GM21576 (cell line): ENCODE measurements around the gene HIPK2.

Source experiments
- ATAC-seq: cut with Tn5 transposase; IDR thresholded peaks from one replicate; pipeline ENCODE4 v1.9.1; 2021; ENCODE audit warnings: mild to moderate bottlenecking, moderate library complexity; ENCODE audit not compliant: unreplicated experiment

The HIPK2 gene

DNA sequence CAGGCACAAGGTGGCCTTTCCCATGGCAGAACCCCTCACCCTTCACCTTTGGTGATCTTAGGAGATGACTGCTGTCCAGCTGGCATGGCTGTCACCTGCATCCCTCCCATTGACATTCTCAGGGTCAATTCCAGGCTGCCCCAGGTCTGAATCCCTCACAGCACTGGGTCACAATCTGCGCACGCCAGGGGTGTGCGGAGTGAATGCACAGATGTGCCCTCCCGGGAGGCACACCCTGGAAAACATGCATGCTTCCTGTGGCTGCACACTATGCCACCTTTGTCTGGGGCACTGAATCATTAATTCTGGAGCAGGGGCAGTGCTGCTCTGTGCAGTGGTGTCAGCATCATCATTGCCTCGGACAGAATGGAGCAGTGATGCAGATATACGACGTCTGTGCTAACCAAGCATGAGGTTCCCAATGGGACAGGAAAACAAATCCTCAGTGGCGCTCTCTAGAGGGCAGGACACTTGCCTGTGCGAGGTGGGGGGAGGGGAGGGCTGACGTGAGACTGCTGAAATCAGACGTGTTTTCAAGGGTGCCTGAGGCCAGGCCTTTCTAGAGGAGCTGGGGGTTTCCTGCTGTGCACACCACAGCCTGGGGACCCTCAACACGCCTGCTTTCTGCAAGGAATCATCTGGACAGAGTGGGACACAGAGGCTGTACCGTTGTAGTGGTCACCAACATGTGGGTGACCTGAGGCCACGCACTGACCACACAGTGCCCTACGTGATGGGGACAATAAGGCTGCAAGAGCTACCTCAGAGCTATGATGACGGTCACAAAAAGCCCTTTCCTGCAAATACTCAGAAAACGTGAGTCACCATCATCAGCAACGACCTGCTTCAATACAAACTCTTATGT lies 77.9 kb downstream of the HIPK2 start:
- ATAC-seq = no peak

DNA sequence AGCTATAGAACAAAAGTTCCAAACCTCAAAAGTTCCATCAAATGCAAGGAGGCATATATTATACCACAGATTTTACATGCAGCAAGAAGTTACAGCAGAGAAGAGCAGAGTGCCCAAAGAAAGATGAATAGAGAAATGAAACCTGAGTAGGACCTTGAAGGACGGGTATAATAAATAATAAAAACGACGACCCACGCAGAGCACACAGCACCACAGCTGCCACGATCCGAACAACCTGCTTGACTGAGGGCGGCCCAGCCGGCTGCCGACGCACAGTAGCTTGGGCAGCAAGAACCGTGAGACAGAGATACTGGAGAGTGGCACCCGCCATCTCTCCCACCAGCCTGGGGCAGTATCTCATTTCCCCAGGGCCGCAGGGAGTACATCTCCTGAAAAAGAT lies 79.0 kb downstream of the HIPK2 start:
- ATAC-seq = no peak

DNA sequence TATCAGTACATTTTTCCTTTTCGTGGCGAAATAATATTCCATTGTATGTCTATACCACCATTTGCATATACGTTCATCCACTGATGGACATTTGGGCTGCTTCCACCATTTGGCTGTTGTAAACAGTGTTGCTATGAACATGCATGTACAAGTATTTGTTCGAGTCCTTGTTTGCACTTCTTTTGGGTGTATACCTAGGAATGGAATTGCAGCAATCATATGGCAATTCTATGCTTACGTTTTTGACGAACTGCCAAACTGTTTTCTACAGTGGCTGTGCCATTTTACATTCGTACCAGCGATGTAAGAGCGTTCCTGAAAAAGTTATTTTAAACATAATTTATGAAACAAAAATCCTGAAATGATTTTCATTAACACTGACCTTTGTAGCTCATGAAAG lies 79.5 kb downstream of the HIPK2 start:
- ATAC-seq = no peak

DNA sequence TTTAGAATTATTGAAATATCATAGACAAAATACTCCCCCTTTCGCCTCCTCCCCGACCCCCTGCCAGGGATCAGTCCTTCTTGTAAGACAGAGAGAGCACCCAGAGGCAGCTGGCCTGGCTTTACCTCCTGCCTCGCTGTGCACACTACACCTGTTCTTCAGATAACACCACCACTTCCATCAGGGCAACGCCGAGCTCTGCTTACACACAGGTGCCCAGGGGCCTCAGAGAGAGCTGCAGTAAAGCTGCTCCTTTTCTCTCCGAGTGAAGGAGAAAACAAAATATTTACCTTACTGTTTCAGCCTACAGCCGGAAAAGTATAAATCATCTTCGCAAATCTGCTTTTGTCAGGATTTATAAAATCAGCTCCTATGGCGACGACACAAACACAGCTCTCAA lies 80.7 kb downstream of the HIPK2 start:
- ATAC-seq = no peak

DNA sequence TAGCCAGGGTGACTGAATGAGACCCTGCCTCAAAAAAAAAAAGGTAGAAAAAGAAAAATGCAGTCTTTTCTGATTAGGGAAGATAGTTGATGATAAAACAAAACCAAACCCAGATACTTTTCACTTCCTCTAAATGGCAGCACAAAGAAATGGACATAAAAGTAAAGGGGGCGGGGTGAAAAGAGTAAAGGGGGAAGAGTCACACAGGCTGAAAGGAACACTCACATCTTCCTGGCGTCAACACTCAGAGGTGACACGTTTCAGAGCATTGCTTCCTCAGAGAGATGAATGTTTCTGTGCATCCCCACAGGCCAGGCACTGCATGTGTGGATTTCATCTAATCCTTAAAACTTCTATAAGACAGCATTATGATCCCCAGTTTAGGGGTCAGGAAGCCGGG lies 81.2 kb downstream of the HIPK2 start:
- ATAC-seq = peak; percentile 66

DNA sequence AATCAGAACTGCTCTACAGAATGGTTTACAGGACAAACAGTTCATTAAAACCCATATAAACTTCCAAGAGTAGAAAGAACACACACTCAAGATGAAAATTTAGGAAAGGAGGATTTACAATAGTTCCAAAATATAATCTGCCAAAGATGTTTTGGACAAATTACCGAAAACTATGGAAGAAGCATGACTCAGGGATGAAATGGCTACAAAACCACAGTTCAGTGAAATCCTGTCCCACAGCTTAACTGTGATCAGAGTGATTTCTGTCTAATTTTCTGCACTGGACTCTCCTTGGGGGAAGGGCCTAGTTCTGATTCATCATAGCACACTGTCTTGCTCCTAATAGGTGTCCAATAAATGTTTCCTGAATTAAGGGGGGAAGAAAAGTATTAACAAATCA lies 82.2 kb downstream of the HIPK2 start:
- ATAC-seq = no peak

DNA sequence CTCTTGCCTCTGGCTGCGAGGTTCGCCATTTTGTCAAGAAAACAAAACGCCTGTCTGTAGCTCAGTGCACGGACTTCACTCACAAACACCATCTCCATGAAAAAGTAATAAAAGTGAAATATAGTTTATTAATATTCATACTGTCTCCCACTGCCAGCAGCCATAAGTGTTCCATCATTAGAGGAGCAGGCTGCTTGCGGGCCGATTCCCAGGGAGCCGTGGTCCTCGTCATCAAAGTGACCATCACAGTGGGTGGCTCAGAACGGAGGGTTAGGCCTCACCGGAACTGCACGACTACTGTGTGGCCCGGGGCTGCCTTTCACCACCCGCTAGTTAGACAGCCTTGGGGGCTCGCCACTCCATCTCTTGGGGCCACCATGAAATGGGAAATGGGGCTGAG lies 82.7 kb downstream of the HIPK2 start:
- ATAC-seq = no peak

DNA sequence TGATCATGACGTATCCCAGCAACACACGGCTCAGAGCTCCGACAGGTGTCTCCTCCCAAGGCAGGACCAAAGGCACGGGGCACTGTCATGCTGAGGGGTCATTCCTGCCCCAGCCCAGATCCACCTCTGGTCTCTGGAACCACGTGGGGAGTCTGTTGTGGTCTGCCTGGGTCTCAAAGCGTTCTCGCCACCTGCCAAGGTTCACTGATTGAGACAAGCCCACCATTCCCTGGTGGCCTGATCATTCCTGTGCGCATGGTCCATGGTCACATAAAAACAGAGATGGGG lies 83.5 kb downstream of the HIPK2 start:
- ATAC-seq = no peak

DNA sequence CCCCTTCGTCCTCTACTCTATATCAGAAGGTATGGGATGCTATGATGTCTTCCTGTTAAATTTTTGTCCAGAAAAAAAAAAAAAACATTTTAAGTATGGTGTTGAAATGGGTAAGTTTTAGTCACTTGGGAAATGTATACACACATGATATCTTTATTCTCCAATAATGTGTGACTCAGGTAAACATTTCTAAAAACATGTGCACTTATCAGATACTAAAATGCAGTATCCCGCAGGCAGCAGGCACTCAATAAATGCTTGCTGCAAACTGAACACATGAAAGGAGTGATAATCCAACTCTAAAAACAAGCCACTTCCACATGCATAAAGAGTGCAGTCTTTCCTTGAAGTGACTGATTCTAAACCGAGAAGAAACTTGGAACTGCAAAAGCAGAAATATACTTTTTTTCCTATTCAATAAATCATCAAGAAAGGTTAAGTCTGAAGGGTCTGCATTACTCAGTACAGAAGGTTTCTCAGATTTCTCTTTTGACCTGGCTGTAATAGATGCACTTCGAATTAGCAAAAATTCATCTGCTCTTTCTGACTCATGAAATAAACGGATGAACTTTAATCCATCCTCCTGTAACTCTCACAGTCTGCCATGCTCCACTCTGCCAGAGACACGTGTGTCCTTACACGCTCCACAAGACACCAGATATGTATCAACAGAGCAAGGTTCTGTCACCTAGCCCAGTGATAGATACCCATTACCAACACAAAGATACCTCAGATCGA lies 84.0 kb downstream of the HIPK2 start:
- ATAC-seq = no peak

DNA sequence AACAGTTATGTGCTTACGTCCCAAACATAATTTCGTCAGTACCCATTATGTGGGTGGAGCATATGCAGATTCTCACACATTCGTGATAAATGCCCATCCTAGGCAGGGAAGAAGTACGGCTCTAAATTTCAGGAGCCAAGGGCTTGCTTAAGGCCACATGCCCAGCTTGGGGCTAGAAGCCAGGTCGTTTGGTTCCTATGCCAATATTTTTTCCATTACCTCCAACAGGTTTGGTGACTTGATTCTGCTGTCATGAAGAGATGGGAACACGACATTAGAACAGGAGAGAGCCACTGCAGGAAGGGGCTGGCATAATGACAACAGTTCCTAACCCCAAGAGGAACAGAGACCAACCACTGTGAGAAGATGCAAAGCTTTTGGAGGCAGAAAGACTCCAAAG lies 85.1 kb downstream of the HIPK2 start:
- ATAC-seq = no peak

DNA sequence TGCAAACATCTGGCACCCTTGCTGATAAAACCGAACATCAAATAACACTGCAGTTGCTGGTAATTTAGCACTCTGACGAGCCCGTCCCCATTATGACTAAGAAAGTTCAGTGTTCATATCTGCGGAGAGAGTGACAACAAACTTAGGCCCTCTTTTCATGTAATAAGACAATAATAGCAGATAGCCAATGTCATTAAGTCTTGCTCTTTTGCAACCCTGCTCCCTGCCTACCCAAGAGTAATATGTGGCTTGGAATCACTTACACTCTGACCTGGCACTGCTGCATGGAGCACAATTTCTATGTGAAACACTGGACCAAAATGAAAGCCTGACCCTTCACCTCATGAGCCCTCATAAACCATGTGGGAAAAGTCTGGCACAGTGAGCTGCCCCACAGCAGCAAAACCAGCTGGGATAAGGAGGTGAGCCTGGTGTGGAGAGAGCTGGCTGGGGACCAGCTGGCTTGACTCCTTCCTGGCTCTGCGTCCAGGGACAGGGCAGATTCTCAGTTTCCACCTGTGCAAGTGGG lies 86.5 kb downstream of the HIPK2 start:
- ATAC-seq = no peak

DNA sequence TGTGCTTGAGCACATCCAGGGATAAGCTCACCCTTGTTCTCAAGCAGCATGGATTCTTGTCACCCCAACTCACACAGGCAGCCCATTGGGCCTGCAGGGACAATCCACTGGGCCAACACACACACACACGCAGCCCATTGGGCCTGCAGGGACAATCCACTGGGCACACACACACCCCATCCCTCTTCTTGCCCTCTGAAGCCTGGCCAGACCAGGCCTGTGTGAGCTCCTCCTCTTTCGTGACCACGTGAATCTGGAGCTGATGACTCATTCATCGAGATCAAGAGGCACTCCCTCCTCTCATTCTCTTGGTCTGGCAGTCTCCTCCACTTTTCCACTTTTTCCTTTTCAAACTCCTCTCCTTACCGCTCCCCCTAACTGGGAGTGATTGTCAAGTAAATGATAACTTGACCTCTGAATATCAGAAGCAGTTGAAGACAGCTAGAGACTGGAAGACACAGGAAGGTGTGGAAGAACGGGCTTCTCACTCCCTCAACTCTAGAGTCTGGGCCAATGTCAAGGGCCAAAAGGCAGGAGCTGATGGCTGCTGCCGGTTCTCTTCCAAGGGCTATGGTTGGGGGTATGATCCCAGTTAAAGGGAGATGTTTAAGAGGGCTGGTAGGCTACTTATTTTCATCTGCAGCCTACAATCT lies 89.7 kb downstream of the HIPK2 start:
- no peak for ATAC-seq

DNA sequence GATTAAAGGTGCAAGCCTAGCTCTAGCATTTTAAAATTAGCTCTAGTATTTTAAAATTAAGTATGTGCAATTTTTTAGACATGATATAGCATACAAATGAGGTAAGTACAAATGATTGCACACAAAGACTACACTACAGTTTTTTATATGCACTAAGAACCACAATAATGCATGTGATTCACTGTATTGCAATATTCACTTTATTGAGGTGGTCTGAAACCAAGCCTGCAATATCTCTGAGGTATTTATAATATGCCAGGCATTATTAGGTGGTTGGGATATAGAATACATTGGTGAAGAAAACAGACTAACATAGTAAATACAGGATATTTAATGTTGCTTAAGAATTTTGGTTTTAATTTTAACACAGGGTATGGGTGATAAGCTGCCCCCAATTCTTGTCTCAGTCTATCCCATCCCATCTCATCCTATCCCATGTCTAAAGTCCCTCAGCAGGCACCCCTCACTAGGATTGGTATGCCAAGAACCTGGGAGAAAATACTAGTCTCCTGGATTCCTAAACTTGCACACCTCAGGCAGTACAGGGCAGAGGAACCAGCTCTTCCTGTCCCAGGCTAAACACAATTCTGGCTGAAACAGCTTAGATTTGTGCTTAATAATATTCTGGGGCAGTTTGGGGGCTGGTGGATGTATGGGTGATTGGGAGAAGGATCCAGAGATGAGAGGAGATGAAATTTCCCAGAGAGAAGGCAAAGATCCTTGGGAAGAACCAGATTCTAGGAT lies 90.4 kb downstream of the HIPK2 start:
- ATAC-seq = no peak

DNA sequence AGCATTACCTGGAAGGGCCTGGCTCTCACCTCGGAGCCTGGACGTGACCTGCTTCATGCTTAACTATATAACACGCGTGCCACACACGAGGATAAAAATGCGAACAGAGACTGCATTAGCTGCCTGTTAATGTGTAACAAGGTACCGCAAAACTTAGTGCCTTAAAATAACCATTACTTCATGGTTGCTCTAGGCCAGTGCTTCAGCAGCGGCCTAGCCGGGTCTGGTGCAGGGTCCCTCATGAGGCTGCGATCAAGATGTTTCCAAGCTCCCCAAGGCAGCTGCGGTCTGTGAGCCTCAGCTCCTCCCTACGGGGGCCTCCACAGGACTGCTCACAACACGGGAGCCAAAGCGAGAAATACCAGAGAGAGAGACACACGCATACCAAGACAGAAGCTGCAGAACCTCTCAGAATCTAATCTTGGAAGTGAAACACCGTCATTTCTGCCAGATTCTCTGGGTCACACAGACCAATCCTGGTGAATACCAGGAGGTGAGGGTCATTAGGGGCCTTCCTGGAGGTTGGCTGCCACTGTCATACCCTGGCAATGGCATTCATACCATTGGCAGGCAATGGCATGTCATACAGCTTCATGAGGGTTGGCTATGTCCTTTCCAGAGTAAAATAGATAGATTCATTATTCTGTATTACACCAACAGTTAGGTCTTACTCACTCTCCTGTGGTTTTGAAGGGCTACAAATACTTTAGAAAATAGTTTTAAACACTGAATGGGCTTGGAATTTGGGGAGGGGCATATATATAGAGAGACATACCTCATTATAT lies 94.5 kb downstream of the HIPK2 start:
- peak; percentile 46 for ATAC-seq

DNA sequence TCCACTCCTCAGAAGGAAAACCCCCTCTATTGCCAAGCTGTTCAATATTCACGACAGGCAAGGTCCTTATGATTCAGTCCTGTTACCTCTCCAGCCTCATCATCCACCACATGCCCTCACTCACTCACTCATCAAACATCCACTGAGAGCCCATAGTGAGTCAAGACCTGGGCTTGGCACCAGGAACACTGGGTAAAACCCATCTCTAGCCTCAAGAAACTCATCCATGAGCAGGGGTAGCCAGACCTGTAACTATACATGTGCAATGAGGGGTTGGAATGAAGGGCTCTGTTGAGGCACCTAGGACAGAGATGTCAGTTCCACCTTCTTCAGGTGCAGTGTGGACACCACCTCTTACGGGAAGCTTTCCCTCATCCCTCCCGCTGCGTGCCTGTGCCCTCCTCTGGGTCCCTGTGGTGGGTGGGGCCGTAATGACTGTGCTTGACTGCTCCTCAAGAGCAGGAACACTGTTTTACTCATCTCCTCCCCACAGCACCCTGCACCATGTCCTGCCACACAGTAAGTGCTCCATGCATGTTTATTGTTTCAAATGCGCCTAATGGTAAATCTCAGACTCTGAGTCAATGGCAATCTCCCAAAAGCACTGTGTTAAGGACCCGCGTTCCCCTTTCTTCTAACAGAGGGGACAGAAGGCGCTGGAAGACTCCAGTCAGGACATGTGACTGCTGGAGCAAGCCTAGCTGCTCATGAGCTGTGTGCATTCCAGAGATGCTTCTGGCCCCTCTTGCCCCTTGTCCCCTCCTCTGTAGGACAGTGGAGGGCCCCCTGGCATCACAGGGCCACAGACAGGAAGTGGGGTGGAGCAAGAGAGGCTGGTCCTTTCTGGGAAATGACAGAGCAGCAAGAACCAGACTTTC lies 95.4 kb downstream of the HIPK2 start:
- ATAC-seq = no peak

DNA sequence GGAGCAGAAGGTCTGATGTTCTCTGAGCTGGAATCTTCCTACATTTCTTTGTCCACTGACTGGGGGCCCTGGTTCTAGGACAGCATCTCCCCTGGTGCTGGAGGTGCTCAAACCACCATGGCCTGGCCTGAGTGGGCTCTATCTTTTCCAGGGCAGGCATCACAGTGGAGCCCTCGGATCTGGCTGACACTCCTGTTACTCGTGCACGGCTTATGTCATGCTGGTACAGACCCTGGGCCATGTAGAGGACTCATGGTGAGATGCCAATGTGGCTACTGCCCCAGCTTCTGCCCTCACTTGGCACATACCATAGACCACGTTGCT lies 96.0 kb downstream of the HIPK2 start:
- ATAC-seq = no peak

DNA sequence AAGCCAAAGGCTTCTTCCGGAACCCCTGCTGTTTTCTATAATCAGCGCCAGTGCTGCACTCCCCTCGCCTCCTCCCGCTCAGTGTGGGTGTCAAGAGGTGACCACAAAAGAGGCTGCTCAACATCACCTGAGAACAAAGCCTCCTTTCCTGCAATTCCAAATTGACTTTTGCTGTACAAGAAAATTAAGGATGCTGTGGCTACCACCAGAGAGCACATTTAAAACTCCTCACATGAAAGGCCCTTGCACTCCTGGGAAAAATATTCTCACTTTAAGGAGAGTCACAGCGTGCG lies 96.4 kb downstream of the HIPK2 start:
- ATAC-seq = no peak

DNA sequence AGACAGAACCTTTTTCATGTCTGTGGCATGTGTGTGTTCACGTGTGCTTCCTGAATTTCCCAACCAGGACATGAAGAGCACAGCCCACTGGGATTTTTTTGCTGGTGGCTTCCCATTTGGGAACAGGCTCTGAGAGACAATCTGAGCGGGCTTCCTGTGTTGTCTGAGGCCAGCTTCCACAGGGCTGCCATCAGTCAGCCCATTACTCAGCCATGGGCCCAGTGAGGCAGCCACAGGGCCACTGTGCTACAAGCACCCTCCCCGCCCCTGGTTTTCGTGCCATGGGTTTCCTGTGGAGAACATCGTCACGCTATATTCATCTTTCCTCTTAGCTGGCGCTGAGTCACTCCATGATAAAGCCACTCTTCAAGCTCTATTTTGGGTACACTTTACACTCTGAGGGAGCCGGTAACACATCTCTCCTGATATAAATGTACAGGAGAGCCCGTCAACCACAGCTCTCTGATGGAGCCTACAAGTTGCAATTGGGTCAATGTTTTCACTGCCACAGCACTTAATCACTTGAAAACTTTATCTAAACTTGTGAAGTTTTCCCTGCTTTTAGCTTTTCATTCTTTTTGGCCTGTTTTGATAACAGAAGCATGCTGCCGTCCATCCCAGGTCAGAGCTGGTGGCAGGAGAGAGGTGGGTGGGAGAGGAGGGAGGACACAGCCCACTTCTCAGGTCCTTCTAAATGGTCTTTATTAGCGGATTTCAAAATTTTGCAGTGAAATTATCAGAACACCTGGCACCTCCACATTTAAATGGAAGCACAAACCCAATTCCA lies 96.9 kb downstream of the HIPK2 start:
- ATAC-seq = no peak
